Measurements from ENCODE around the gene PTPN3. TPM values are rescaled to one million over a fixed set of nuclear protein-coding genes. Genes with fewer than 3 reads are reported as not detected.

The PTPN3 gene
- total RNA-seq, 2 experiments from 2014 or later: not detected

- intact Hi-C loops (cut with micrococcal nuclease; ENCODE audit: unreplicated experiment): no loop called here
- Histone ChIP-seq H3K4me2 (ENCODE audit: low read length) (no peak overlapping the region), H3K27ac (ENCODE audit: low read depth, low read length, poor library complexity, severe bottlenecking) (no peak overlapping the region), H4K20me1 (ENCODE audit: insufficient read depth, low read length) (no peaks in the 10 kb centered on the region), H3K4me3 (ENCODE audit: low read depth, low read length, poor library complexity, severe bottlenecking) (no peak overlapping the region), H3K9me3 (ENCODE audit: low read length) (no peaks in the 10 kb centered on the region), H2AFZ (ENCODE audit: low read length) (no peak overlapping the region), H3K9me2 (ENCODE audit: insufficient read depth, low read length) (no peaks in the 10 kb centered on the region), H3K36me3 (ENCODE audit: insufficient read depth, low read length) (no peaks in the 10 kb centered on the region), H3K79me2 (ENCODE audit: insufficient read depth, low read depth, low read length) (no peaks in the 10 kb centered on the region), H3K4me1 (ENCODE audit: insufficient read depth, low read length, poor library complexity, severe bottlenecking) (no peaks in the 10 kb centered on the region)
- no peak for TF ChIP-seq EZH2phosphoT487 (IDR thresholded peaks at IDR 0.05; ENCODE audit: borderline replicate concordance, low read depth, low read length)
- TF ChIP-seq, protein P1, sequence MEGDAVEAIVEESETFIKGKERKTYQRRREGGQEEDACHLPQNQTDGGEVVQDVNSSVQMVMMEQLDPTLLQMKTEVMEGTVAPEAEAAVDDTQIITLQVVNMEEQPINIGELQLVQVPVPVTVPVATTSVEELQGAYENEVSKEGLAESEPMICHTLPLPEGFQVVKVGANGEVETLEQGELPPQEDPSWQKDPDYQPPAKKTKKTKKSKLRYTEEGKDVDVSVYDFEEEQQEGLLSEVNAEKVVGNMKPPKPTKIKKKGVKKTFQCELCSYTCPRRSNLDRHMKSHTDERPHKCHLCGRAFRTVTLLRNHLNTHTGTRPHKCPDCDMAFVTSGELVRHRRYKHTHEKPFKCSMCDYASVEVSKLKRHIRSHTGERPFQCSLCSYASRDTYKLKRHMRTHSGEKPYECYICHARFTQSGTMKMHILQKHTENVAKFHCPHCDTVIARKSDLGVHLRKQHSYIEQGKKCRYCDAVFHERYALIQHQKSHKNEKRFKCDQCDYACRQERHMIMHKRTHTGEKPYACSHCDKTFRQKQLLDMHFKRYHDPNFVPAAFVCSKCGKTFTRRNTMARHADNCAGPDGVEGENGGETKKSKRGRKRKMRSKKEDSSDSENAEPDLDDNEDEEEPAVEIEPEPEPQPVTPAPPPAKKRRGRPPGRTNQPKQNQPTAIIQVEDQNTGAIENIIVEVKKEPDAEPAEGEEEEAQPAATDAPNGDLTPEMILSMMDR (conservative IDR thresholded peaks at IDR 0.05; ENCODE audit: low read length): no peak
- BruUV-seq (replicated peaks): no TSS peak
- CTCF ChIA-PET (ENCODE audit: unreplicated experiment): no interaction called here
- POLR2A ChIA-PET: no interaction called here
- no peak for DNase-seq (ENCODE audit: low spot score)
Measured at GRCh38 chr9:109387206-109387605, 110.9 kb downstream of the PTPN3 start.

DNA sequence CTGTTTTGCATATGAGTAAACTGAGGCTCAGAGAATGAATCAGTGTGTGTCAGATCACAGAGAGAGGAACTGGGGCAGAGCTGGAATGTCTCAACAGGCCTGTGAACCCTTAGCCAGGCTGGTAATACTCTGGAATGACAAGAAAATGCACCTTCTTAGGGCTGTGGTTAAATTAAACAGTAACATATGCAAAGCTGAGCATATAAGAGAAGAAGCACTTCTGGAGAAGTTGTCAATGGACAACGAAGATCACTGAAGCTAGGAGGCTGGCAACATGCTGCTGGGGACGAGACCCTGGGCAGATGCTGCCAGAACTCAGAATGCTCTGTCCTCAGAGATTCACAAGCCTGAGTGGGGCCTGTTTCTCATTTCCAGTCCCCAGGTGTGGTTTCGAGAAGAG is 112.6 kb downstream of the PTPN3 start:
- Histone ChIP-seq H2AFZ (ENCODE audit: low read length) (no peak overlapping the region), H4K20me1 (ENCODE audit: insufficient read depth, low read length) (no peaks in the 10 kb centered on the region), H3K9me2 (ENCODE audit: insufficient read depth, low read length) (no peaks in the 10 kb centered on the region), H3K36me3 (ENCODE audit: insufficient read depth, low read length) (no peaks in the 10 kb centered on the region), H3K79me2 (ENCODE audit: insufficient read depth, low read depth, low read length) (no peaks in the 10 kb centered on the region), H3K4me1 (ENCODE audit: insufficient read depth, low read length, poor library complexity, severe bottlenecking) (no peaks in the 10 kb centered on the region), H3K4me2 (ENCODE audit: low read length) (no peak overlapping the region), H3K4me3 (ENCODE audit: low read depth, low read length, poor library complexity, severe bottlenecking) (no peak overlapping the region), H3K27ac (ENCODE audit: low read depth, low read length, poor library complexity, severe bottlenecking) (no peak overlapping the region), H3K9me3 (ENCODE audit: low read length) (no peaks in the 10 kb centered on the region)
- TF ChIP-seq, protein P1 (conservative IDR thresholded peaks at IDR 0.05; ENCODE audit: low read length): no peak
- no peak for TF ChIP-seq EZH2phosphoT487 (IDR thresholded peaks at IDR 0.05; ENCODE audit: borderline replicate concordance, low read depth, low read length)
- DNase-seq (ENCODE audit: low spot score): no peak
- CTCF ChIA-PET (ENCODE audit: unreplicated experiment): no interaction called here
- POLR2A ChIA-PET: interaction anchor here (0.5 kb wide), 1 partner anchor 260 kb away, joined by 3 read pairs; no protein-coding TSS in a partner anchor
- no TSS peak for BruUV-seq (replicated peaks)
- intact Hi-C loops (cut with micrococcal nuclease; ENCODE audit: unreplicated experiment): no loop called here

DNA sequence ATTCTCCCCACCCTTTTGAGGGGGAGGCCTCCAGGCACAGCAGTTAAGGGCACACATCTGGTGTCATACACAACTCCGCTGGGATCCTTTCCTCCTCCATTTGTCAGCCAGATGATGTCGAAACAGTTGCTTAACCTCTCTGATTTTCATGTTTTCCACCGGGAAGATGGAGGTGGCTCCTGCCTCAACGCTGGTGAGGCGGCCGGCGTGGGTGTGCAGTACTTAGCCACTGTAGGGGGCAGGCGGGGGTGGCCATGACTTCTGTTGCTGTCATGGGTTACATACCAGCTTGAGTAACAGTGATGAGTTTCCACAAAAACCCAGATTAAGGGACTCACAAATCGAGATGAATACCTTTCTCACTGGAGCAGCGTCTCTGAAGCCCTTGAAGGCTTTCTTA is 114.2 kb downstream of the PTPN3 start:
- no TSS peak for BruUV-seq (replicated peaks)
- ChIA-PET POLR2A (no interaction called here), CTCF (ENCODE audit: unreplicated experiment) (no interaction called here)
- Histone ChIP-seq H3K79me2 (ENCODE audit: insufficient read depth, low read depth, low read length) (no peaks in the 10 kb centered on the region), H3K4me2 (ENCODE audit: low read length) (no peak overlapping the region), H3K9me2 (ENCODE audit: insufficient read depth, low read length) (no peaks in the 10 kb centered on the region), H3K4me1 (ENCODE audit: insufficient read depth, low read length, poor library complexity, severe bottlenecking) (no peaks in the 10 kb centered on the region), H2AFZ (ENCODE audit: low read length) (no peak overlapping the region), H3K36me3 (ENCODE audit: insufficient read depth, low read length) (no peaks in the 10 kb centered on the region), H3K4me3 (ENCODE audit: low read depth, low read length, poor library complexity, severe bottlenecking) (no peak overlapping the region), H4K20me1 (ENCODE audit: insufficient read depth, low read length) (no peaks in the 10 kb centered on the region), H3K27ac (ENCODE audit: low read depth, low read length, poor library complexity, severe bottlenecking) (no peak overlapping the region), H3K9me3 (ENCODE audit: low read length) (no peaks in the 10 kb centered on the region)
- no peak for TF ChIP-seq EZH2phosphoT487 (IDR thresholded peaks at IDR 0.05; ENCODE audit: borderline replicate concordance, low read depth, low read length)
- TF ChIP-seq, protein P1 (conservative IDR thresholded peaks at IDR 0.05; ENCODE audit: low read length): no peak
- intact Hi-C loops (cut with micrococcal nuclease; ENCODE audit: unreplicated experiment): no loop called here
- no peak for DNase-seq (ENCODE audit: low spot score)
